Right renal cortex interstitium (tissue), 3 donors: ENCODE measurements around the gene FAM118A. TPM values are rescaled to one million over a fixed set of nuclear protein-coding genes. Genes with fewer than 3 reads are reported as not detected.
"Not testable (repeated sequence)": the region's sequence is repeated elsewhere in the genome, so short reads cannot be mapped to it uniquely, and the experiment has no call there.

Experiments
- DNase-seq, 3 donors: peaks; one replicate each; pipeline ENCODE4 v3.0.0-alpha.2; 2013; ENCODE audit warnings: low read depth in 3 of 3, low spot score in 2 of 3
- polyA plus RNA-seq, 3 donors: library from polyadenylated mRNA; unstranded; fragments of 120-200 nt; gene quantifications; one replicate each; pipeline ENCODE4 v1.2.1, GENCODE V29; 2013; ENCODE audit not compliant: insufficient read length in 3 of 3

The FAM118A gene
- polyA plus RNA-seq, 3 donors, result 16.8 to 21.5 (median 19.7) TPM

DNA sequence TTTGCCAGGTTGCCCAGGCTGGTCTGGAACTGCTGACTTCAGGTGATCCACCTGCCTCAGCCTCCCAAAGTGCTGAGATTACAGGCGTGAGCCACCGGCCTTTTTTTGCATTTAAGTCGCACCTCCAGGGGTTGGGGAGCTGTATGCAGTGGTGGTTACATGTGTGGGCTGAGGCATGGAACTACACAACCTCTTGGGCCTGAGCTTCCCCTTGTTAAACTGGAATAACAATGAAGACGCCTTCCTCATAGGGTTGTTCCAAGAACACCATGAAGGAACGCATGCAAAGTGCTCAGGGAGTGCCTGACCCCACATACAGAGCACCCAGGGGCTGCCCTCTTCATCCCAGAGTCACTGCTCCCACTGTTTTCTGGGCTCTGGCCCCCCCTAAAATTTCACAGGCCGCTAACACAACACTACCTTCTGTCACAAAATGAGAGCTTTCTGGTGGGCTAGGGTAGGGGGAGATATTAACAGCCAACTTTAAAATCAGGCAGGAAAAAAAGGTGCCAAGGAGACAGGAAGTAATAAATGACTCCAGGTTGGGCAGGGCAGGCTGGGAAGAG, 1.3 kb upstream of the FAM118A start:
- no peak for DNase-seq

DNA sequence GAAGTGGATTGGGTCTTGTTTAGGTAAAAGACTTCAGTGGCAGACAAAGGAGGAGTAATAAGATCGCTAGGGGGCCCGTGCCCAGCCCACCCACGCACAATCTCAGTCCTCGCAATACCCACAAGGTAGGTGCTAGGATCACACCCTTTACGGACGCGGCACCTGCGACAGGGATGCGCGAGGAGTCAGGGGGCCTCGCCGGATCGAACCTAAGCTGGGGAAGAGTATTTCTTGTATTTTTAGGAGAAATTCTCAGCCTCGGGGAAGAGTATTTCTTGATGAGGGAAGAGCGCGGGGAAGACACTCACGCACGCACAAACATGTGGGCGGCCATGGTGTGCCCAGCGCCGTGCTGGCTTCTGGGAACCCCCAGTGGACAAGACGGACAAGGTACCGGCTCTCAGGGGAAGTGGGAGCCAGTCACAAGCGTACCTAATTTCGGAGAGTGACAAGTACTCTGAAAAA, 745 bp upstream of the FAM118A start:
- DNase-seq, result no peak

DNA sequence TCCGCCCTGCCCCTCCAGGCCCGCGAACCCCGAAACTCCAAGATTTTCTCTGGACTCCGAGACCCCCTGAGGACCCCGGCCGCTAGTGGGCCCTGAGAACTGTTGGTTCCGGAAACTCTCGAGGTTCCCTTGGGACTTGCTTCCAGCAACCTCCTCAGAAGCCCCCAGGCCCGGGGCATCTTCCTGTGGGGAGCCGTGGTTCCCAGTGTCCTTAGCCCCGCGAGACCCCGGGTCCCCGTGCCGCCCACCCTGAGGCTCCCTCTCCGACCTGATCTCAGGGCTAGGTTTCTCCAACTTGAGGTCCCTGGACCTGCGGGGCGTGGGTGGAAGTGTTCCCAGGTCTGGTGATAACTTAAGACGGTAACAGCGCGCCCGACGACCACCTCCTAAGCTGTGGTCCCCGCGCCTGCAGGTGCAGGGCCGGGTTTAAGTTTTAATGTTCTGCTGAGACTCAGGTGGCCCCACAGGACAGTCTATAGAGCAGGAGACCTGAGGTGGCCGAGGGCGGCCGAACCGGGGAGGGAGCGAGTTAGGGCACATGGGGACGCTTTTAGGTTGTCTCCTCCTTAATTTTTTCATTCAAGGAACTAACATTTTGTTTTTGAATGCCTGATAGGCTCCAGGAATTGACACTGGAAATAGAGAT, 720 bp downstream of the FAM118A start:
- DNase-seq, result no peak

DNA sequence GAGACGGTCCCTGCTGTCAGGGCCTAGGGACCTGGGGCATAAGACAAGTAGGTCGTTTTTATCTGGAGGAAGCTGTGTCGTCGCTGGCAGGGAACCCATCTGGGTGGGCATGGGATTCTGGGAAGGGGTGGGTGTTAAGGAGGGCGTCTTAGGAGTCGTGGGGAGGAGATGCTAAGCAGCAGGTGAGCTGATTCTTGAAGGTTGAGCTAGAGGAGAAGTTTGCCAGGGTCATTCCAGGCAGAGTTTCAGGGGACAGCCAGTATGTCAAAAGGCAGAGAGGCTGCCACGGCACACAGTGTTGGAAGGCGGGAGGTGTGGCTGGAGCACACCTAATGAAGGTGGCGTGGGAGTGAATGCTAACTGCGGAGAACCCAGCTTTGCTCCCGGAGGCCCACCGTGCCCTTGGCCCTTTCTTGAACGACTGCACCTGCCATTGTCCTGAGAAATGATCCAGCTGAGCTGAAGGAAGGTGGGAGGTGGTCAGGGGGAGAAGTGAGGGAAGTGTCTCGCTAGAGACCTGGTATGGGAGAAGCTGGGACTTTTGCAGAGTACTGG, 1.3 kb downstream of the FAM118A start:
- no peak for DNase-seq

DNA sequence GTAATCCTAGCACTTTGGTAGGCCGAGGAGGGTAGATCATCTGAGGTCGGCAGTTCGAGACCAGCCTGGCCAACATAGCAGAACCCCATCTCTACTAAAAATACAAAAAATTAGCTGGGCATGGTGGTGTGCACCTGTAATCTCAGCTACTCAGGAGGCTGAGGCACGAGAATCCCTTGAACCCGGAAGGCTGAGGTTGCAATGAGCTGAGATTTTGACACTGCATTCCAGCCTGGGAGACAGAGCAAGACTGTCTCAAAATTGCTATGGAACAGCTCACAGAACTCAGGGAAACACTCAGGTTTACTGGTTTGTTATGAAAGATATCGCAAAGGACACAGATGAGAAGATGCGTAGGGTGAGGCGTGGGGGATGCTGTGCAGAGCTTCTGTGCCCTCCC, 2.7 kb downstream of the FAM118A start:
- DNase-seq, result no peak

DNA sequence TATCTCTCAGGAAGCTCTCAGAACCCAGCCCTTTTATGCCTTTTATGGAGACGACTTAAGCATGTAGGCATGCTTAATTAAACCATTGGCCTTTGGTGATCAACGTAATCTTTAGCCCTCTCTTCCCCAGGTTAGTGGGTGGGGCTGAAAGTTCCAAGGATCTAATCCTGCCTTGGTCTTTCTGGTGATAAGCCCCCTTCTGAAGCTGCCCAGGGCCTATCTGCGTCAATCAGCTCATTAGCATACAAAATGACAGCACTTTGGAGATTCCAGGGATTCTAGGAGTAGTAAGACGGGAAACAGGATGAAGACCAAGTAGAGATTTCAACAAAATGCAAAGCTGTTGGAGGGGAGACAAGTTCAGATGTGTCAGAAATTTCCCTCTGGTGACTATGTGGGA, 3.1 kb downstream of the FAM118A start:
- DNase-seq, result no peak

DNA sequence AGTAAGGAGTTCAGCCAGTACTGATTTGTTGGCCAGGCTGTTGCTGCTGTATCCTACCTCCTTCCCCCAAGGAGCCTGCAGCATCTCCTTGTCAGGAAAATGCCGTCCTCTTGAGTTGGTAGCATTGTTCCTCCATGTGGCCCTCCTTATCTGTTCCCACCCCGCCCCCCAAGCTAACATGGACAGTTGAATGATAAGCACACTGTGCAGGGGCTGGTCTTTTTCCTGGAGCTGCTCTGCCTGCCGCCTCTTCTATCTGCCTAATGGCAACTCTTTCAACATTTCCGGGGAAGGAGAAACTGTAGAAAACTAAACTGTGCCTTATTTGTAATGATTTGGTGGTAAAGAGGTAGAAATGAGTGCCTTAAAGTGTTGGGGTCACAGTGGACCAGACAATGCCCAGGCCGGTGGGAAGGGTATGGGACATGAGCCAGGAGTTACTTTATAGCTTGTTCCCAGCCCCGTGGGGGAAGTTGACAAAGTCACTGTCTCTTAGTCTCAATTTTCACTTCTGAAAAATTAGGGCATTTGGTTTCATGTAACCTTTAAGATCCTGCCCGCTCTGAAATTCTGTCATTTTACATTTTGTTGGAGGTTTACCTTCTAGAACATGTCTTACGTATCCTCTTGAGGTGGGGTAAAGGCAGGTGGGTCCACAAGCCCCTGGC, 4.5 kb downstream of the FAM118A start:
- DNase-seq, result no peak

DNA sequence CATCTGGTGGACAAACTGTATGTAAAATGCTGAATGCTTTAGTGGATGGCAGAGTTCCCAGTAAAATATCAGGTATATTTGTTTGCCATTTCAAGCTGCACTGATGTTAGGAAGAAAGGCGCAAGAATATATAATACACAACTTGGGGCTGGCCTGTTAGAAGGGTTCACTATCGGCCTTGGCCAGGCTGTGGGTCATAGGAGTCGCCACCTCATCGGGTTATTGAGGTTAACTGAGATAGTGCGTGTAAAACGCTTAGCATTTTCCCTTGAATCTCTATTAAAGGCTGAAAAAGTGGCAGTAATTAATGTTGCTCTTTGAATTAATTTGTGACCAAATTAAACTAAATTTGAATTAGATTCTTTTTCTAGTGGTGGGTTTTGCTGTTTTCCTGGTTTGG, 5.1 kb downstream of the FAM118A start:
- DNase-seq, result no peak

DNA sequence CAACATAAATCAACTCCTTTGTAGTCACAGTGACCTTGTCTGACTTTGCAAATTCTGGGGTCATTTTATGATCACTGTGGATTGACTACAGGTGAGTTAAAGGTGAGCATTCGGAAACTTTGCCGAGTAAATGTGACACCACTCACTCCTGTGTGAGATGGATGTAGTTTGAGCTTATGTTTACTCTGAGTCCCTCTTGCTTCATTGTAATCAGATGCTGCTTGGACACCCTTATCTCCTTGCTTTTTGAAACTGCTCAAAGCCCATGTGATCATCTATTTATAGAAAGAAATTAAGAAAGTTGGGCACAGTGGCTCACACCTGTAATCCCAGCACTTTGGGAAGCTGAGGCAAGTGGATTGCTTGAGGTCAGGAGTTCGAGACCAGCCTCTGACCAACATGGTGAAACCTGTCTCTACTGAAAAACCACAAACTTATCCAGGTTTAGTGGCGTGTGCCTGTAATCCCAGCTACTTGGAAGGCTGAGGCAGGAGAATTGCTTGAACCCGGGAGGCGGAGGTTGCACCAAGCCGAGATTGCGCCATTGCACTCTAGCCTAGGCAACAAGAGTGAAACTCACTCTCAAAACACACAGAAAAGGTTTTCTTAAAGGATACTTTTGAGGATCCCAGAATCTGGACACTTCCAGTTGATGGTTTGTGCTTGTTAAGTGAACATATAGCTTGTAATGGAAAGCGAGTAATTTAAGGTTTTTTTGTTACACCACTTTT, 7.2 kb downstream of the FAM118A start:
- no peak for DNase-seq

DNA sequence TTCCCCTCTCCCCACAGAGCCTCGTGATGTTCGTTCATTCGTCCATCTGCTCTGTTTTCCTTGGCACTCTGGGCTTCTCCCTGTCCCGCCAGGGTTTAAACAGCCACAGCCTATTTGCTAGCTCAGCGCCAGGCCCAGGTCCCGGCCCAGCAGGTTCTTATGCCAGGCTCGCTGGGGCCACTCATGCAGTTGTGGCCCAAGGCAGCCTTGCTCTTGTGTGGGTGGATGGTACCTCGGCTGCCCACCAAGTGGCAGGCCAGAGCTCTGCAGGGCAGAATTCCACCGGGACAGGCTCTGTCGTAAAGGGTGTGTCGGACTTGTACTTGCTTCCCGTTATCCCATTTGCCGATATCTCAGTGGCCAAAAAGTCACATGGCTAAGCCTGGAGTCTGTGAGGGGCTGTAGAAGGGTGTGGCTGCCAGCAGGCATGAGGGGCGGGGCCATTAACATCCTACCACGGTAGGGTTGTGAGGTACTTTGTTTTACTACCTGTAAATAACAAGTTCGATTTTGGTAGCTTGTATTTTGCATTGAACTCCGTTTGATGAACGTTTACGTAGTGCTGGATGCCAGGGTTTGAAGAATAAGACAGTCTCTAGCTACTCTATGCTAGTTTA, 7.9 kb downstream of the FAM118A start:
- DNase-seq, result no peak

DNA sequence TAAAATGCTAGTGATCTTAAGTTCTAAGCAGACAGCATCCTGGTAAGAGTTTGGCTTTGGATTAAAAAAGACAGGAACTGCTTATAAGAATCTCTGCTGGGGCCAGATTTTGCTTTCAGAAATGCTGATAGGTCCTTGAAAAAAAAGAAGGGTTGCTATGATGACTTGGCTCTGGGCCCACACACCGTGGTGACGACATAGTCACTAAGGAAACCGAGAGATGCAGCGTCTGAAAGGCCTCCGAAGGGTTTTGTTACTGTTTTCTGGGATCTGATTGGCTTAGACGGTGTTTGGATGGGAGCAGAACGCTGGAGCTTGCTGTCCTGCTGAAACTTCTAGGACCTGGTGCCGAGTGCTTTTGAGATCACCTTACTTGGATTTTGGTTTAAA, 8.4 kb downstream of the FAM118A start:
- peak in 2 of 3 donors; percentile 61 to 65 for DNase-seq

DNA sequence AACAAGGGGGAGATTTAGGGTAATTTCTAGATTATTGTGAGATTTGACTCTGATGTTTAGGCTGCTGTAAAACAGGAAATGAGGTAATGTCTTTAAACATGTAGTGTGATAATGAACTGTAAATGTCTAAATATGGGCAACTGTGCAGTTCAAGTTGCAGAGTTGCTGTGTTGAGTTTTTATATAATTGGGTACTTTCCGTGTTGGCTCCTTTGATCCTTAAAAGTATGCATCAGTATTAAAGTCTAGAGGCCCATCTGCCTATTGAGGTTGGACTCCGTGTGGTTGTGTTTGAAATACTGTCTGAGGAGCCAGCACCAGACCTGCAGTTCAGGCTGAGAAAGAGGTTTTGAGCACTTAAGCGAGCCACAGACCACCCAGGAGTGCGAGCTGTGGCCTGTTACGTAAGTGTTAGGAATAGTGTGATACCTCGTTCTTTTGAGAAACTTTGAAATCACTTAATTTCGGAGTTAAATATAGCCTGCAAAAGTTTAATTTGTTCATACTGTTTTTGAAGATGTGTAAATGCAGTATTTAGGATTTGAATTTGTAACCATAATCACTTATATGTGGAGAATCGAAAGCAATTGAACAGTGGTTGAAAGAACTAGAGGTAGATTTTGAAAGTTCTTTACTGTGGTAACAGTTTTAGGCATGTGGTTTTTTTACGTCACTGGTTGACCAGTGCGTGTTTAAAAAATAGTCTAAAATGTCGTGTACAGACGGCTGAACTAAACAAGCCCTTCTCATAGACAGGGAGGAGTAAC, 9.0 kb downstream of the FAM118A start:
- no peak for DNase-seq

DNA sequence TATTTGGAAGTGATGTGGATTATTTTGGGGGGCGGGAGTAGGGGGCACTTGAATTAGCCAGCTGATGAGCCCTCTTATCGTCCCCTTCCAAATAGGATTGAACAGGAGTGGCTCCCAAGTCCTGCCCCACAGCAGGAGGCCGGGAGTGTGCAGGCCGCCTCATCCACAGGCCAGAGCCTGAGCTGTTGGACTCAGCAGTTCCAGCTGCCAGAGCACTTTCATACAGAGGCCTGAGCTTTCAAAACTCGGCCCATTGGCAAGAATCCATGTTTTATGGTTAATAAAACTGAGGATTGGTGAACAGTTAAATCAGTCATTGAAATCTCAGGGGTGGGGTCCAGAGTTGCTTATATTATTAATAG, 9.6 kb downstream of the FAM118A start:
- no peak for DNase-seq

DNA sequence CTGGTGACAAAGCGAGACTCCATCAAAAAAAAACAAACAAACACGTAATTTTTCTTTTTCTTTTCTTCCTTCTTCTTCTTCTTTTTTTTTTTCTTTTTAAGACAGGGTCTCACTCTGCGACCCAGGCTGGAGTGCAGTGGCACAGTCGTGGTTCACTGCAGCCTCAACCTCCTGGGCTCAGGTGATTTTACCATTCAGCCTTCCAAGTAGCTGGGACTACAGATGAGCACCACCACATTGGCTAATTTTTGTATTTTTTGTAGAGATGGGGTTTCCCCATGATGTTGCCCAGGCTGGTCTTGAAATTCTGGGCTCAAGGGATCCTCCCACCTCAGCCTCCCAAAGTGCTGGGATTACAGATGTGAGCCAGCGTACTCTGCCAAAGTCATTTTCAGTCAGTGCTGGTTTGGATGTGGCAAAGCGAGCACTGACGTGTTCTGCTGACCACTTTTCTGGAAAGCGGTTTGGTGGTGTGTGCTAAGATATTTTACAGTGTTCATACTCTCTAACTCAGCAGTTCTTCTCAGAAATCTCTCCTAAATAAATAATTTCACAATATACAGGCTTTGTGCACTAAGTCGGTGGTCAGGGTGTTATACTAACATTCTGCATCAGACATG, 10.7 kb downstream of the FAM118A start:
- no peak for DNase-seq

DNA sequence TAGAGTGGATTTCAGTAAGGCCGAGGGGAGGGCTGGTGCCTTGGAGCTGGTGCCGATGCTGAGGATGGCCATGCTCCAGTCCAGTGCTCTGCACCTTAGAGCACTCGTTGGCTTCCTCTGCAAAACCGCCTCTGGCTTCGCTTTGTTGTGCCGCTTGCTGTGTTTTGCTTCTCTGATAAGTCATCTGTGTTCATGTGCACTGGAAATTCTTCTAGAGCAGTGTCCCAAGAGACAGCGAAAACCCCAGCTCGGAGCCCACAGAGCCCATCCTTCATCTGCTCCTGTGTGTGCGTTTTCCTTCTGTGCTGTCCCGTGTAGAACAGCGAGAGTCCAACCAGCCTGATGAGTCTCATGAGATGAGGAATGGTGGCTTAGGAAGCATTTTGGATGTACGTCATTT, 12.1 kb downstream of the FAM118A start:
- DNase-seq, result no peak

DNA sequence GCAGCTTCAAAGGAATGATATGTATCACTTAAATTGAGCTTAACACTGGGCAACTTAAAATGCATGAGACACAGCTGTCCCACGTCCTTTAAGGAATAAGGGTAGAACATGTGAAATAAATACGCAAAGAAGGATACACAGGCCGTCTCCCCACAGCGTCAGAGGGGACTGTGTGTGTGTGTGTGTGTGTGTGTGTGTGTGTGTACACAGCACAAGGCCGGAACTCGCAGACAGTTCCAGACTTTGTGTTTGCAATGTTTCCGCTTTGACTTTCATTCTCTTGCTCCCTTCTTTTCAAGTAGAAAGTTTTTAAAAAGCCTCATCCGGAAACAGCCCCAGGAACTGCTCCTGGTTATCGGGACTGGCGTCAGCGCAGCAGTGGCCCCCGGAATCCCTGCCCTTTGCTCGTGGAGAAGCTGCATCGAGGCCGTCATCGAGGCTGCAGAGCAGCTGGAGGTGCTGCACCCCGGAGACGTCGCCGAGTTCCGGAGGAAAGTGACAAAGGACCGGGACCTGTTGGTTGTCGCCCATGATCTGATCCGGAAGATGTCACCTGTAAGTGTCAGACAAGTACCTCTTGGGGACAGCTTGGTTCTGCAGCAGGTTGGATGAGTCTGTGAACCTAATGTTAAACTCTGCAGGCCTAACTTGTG, 13.3 kb downstream of the FAM118A start:
- DNase-seq, result no peak

DNA sequence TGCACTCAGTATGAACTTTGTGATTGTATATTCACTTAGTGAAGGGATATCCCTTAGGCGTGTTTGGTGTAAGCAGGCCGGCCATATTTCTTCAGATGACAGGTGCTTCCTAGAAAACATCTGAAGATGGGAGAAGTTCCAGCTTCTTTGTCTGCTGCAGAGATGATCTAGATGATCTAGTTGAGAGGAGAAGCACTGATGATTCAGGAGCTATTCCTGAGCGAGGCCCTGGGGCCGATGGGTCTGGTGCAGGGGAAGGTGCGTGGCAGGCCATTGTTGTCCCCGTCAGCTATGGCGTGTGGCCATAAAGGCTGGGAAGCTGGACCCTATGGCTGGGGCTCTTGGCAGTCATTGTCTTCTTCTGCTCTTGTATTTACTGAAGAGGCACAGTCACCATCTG, 14.0 kb downstream of the FAM118A start:
- DNase-seq, result no peak

DNA sequence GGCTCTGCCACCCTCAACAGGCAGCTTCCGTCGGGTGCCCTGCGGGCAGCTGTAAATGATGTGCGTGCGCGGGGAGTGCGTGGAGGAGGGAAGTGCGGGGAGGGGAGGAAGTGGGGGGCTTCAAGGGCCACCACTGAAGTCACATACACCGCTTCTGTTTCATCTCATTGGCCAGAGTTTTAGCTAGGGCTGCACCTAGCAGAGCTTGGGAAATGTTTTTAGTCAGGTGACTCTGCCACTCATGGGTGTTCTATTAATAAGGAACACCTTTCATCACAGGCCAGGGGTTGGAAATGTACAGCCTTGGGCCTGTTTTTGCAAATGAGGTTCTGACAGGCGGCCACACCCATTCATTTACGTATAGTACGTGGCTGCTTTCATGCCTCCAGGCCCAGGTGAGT, 14.6 kb downstream of the FAM118A start:
- DNase-seq, result no peak

DNA sequence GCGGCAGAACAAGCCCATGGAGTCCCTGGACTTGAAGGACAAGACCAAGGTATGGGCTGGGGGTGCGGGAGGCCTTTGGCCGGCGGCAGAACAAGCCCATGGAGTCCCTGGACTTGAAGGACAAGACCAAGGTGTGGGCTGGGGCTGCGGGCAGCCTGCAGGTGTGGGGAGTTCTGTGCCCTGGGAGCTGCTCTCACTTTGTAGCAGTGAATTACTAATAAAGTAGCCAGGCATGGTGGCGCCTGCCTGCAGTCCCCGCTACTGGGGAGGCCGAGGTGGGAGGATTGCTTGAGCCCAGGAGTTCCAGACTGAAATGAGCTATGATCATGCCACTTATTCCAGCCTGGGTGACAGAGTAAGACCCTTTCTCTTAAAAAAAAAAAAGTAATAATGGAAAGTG, 18.5 kb downstream of the FAM118A start:
- DNase-seq, result not testable (repeated sequence)
